Sigmoid colon (tissue), 7 donors: Measurements from ENCODE around the gene GNG11. TPM values are rescaled to one million over a fixed set of nuclear protein-coding genes. Genes with fewer than 3 reads are reported as not detected.

Experiments
- DNase-seq: peaks from one replicate; pipeline ENCODE4 v3.0.0-alpha.2; 2019
- H3K27ac ChIP-seq, 4 donors: fragments of 200-600 bp; sonication (generic); one replicate each; pipeline ENCODE4 v1.5.1; 2016 to 2019; ENCODE audit warnings: mild to moderate bottlenecking in 1 of 4
- H3K27me3 ChIP-seq, 3 donors: fragments of 200-600 bp; sonication (generic); one replicate each; pipeline ENCODE4 v1.5.1; 2019; ENCODE audit warnings: mild to moderate bottlenecking in 1 of 3
- H3K36me3 ChIP-seq, 4 donors: fragments of 200-600 bp; sonication (generic); one replicate each; pipeline ENCODE4 v1.5.1; 2016 to 2019
- H3K4me1 ChIP-seq, 4 donors: fragments of 200-600 bp; sonication (generic); one replicate each; pipeline ENCODE4 v1.5.1; 2017 to 2019
- H3K4me3 ChIP-seq, 4 donors: fragments of 200-600 bp; sonication (generic); one replicate each; pipeline ENCODE4 v1.5.1; 2017 to 2019; ENCODE audit warnings: mild to moderate bottlenecking in 2 of 4, moderate library complexity in 1 of 4
- H3K9me3 ChIP-seq, 4 donors: fragments of 200-600 bp in 3 of 4; sonication (generic) in 3 of 4; one replicate each; pipeline versions ENCODE4 v1.5.1 to v1.6.1; 2013 to 2019
- EP300 ChIP-seq, 4 donors: sonication (generic); formaldehyde crosslinking; IDR thresholded peaks; one replicate each; pipeline ENCODE4 v1.6.1; 2017; ENCODE audit warnings: antibody characterized with exemption in 4 of 4
- POLR2A ChIP-seq, 2 donors: fragments of 450-650 bp; IDR thresholded peaks; one replicate each; pipeline ENCODE4 v1.6.1; 2016; ENCODE audit warnings: antibody characterized with exemption in 2 of 2, mild to moderate bottlenecking in 2 of 2, moderate library complexity in 2 of 2
- POLR2AphosphoS5 ChIP-seq, 4 donors: sonication (generic); formaldehyde crosslinking; IDR thresholded peaks; one replicate each; pipeline ENCODE4 v1.6.1; 2017; ENCODE audit warnings: antibody characterized with exemption in 4 of 4
- WGBS, 2 donors: extraction: QIAGEN DNeasy Blood & Tissue Kit; methylation state at CpG; one replicate each; pipeline ENCODE4 v1.1.7; 2013; 5-methylcytosine and 5-hydroxymethylcytosine counted together
- intact Hi-C: fragments of 100-400 bp; cut with DNase I; formaldehyde crosslinking; loops from one replicate; pipeline ENCODE4 v1.15.1; 2023
- polyA plus RNA-seq, 3 donors: library from polyadenylated mRNA; stranded (reverse); fragments of 200-250 nt; gene quantifications; one replicate each; pipeline ENCODE4 v1.2.3, GENCODE V29; 2013
- small RNA-seq, 3 donors: library from RNA; depleted of rRNA; stranded (forward); fragments of <200 nt; gene quantifications; one replicate each; pipeline ENCODE3, GENCODE V24; 2016
- total RNA-seq, 4 donors: library from RNA; depleted of rRNA; stranded (reverse); fragments of >200 nt; gene quantifications; one replicate each; pipeline ENCODE4 v1.1.0, GENCODE V29; 2016
- TF ChIP-seq, protein P1 (sequence below), 4 experiments: fragments of 450-650 bp in 3 of 4; fragments of 200-600 bp in 1 of 4; IDR thresholded peaks; one replicate each; pipeline ENCODE4 v1.5.1; 2016 to 2019; ENCODE audit warnings: antibody characterized with exemption in 4 of 4, mild to moderate bottlenecking in 3 of 4, moderate library complexity in 2 of 4
- donor health status: healthy with polysubstance abuse.
- donor health status: Bipolar disorder and iron deficiency.
- donor health status: healthy.

The GNG11 gene
- total and polyA plus RNA-seq, 7 donors, result 8.1 to 34.2 (median 14.1) TPM

DNA sequence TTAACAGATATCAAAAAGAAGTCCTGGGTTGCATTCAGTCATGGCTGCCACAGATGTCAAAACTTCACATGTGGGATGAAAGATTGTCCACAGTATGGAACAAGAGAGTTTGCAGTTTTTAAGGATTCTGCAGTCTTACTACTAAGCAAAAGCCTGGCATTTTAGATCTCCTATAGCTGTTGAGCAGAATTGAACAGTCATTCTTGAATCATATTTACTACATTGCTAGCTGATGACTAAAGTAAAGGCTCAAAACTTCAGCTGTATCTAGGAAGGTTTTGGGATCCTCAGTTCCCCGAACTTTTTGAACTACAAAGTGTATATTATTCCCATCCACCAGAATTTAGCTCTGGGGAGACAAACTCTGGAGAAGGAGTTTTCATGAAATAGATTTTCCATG is 51.6 kb downstream of the GNG11 start:
- no peak for DNase-seq

DNA sequence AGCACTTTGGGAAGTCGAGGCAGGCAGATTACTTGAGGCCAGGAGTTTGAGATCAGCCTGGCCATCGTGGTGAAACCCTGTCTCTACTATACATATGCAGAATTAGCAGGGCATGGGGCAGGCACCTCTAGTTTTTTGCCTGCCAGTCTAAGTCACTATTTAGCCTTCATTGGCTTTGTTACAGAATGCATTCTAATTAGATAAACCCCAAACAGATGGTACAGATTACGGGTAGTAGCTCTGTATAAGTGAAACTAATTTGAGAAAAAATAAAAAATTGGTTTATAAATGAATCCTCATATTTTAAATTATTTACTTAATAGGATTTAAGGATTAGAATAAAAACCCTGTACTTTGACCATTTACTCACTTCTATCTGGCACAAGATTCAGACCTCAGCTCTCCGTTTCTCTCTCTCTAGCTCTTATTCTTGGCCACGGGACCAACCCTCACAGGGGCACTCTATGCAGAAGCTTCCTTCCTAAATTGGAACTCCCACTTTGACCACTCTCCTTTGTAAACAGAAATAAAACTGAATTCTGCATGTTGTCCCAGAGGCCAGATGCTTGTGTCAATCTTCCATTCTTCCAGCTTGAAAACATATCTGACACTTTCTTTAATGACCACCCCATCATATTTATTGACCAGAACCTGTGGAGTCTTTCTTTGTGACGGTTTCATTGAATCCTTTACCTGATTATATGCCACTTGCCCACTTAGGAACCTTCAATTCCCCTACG is 55.8 kb downstream of the GNG11 start:
- DNase-seq, result no peak
- WGBS, 2 donors, result 64 to 72% methylated on average over 7 of the region's 7 CpGs
- no peak overlapping the region for H3K27ac ChIP-seq

More for the DNA sequence above, 51.6 kb downstream of the GNG11 start:
- no peaks in the 10 kb centered on the region for H3K4me1 ChIP-seq
- H3K4me3 ChIP-seq, result no peak overlapping the region
- no peaks in the 10 kb centered on the region for H3K36me3 ChIP-seq
- intact Hi-C loops, result no loop called here
- H3K27ac ChIP-seq, result no peak overlapping the region
- no peaks in the 10 kb centered on the region for H3K9me3 ChIP-seq
- TF ChIP-seq EP300 (IDR thresholded peaks at IDR 0.05) (no peak), POLR2AphosphoS5 (IDR thresholded peaks at IDR 0.05) (no peak), POLR2A (IDR thresholded peaks at IDR 0.05) (no peak)
- TF ChIP-seq, protein P1, sequence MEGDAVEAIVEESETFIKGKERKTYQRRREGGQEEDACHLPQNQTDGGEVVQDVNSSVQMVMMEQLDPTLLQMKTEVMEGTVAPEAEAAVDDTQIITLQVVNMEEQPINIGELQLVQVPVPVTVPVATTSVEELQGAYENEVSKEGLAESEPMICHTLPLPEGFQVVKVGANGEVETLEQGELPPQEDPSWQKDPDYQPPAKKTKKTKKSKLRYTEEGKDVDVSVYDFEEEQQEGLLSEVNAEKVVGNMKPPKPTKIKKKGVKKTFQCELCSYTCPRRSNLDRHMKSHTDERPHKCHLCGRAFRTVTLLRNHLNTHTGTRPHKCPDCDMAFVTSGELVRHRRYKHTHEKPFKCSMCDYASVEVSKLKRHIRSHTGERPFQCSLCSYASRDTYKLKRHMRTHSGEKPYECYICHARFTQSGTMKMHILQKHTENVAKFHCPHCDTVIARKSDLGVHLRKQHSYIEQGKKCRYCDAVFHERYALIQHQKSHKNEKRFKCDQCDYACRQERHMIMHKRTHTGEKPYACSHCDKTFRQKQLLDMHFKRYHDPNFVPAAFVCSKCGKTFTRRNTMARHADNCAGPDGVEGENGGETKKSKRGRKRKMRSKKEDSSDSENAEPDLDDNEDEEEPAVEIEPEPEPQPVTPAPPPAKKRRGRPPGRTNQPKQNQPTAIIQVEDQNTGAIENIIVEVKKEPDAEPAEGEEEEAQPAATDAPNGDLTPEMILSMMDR (IDR thresholded peaks at IDR 0.05), result no peak
- WGBS, 2 donors, result 91 to 93% methylated on average over 1 of the region's 1 CpG
- no peaks in the 10 kb centered on the region for H3K27me3 ChIP-seq

More for the DNA sequence above, 55.8 kb downstream of the GNG11 start:
- no peaks in the 10 kb centered on the region for H3K36me3 ChIP-seq
- no peaks in the 10 kb centered on the region for H3K9me3 ChIP-seq
- no peak overlapping the region for H3K4me3 ChIP-seq
- TF ChIP-seq POLR2AphosphoS5 (IDR thresholded peaks at IDR 0.05) (no peak), EP300 (IDR thresholded peaks at IDR 0.05) (no peak), POLR2A (IDR thresholded peaks at IDR 0.05) (no peak)
- TF ChIP-seq, protein P1 (IDR thresholded peaks at IDR 0.05), result no peak
- no peaks in the 10 kb centered on the region for H3K4me1 ChIP-seq
- H3K27me3 ChIP-seq, result no peaks in the 10 kb centered on the region
- intact Hi-C loops, result no loop called here

Small RNA genes within 50 kb of the gene (small RNA-seq; reads per million reads assigned to genes)
- gene AC002076.2, result 0 reads per million in 3 donors

Other genes starting within 250 kb of the GNG11 start
- gene TFPI2, start 31.0 kb upstream of the GNG11 start, total RNA-seq, result 1 to 10 TPM in 3 of 4 donors, under 1 TPM in 1; 0.55 to 5.0 (median 3.7) TPM
- gene TFPI2, start 31.0 kb upstream of the GNG11 start, polyA plus RNA-seq, result 1 to 10 TPM; 1.3 to 2.5 (median 1.8) TPM
- not detected for gene GNGT1, start 15.2 kb upstream of the GNG11 start, total RNA-seq
- not detected for gene GNGT1, start 15.2 kb upstream of the GNG11 start, polyA plus RNA-seq
- 10 to 100 TPM; 21.3 to 31.0 (median 26.0) TPM for gene BET1, start 82.6 kb downstream of the GNG11 start, total RNA-seq
- gene BET1, start 82.6 kb downstream of the GNG11 start, polyA plus RNA-seq, result 10 to 100 TPM; 16.9 to 38.1 (median 27.0) TPM